ENCODE measurements around the gene IRGQ.
"Not testable (repeated sequence)": the region's sequence is repeated elsewhere in the genome, so short reads cannot be mapped to it uniquely, and the experiment has no call there.

The IRGQ gene

DNA sequence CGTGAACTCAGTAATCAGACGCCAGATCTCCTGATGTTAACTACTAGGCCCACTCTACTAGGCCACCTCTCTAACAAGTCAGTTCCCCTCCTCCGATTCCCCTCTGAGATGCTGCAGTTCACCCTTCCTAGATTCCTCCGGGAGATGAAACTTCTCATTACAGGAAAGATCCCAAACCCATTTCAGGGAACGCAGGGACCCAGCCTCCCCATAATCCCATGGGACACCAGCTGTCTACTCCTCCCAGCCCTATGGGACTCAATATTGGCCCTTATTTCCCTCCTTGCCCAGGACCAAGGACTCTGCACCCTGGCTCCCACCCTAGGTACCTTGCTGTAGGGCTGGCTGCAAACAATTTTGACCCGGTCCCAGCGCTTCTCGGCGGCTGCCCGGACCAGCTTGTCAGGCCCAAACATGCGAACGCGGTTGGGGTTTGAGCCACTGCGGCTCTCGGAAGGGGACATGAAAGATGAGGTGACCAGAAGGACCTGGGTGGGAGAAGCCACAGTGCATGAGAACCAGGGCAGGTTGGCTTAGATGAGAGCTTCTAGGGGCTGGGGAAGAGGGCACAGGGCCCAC, 41.5 kb downstream of the IRGQ start:
- DNase-seq (ENCODE audit: extremely low read depth, low read depth): no peak
- TF ChIP-seq, protein P1, sequence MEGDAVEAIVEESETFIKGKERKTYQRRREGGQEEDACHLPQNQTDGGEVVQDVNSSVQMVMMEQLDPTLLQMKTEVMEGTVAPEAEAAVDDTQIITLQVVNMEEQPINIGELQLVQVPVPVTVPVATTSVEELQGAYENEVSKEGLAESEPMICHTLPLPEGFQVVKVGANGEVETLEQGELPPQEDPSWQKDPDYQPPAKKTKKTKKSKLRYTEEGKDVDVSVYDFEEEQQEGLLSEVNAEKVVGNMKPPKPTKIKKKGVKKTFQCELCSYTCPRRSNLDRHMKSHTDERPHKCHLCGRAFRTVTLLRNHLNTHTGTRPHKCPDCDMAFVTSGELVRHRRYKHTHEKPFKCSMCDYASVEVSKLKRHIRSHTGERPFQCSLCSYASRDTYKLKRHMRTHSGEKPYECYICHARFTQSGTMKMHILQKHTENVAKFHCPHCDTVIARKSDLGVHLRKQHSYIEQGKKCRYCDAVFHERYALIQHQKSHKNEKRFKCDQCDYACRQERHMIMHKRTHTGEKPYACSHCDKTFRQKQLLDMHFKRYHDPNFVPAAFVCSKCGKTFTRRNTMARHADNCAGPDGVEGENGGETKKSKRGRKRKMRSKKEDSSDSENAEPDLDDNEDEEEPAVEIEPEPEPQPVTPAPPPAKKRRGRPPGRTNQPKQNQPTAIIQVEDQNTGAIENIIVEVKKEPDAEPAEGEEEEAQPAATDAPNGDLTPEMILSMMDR (IDR thresholded peaks at IDR 0.05; ENCODE audit: low read depth, low read length): no peak

DNA sequence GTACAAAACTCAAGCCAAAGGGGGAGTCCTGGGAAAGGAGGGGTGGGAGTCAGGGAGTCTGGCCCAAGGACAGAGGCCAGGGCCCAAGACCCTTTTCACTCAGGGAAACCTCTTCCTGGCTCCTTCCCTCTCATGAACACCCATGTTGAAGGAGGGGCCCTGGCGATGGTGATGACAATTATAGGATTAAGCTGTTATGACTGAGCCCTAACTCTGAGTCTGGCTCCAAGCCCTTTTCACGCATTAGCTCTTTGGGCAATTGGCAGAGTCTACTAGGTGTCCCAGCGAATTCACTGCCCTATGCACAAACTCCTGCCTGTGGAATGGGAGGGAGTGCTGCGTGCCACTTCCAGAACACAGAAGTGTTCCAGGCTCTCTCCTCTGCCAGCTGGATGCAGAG, 42.3 kb downstream of the IRGQ start:
- TF ChIP-seq, protein P1 (IDR thresholded peaks at IDR 0.05; ENCODE audit: low read depth, low read length): no peak
- DNase-seq (ENCODE audit: extremely low read depth, low read depth): no peak

DNA sequence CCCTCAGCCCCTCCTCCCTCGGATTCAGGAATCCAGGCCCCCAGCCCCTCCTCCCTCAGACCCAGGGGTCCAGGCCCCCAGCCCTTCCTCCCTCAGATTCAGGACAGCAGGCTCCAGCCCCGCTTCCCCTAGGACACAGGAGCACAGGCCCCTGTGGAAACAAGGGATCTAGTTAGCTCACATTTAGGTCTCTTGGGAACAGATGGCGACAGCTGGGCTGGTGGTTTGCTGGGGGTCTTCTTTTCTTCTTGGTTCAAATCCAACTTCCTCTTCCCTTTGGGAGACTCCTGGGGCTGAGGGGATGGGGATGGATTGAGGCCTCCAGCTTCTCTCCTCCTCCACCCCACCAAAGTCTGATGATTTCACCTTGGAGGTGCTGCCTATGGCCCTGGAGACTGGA, 43.3 kb downstream of the IRGQ start:
- TF ChIP-seq, protein P1 (IDR thresholded peaks at IDR 0.05; ENCODE audit: low read depth, low read length): no peak
- no peak for DNase-seq (ENCODE audit: extremely low read depth, low read depth)

DNA sequence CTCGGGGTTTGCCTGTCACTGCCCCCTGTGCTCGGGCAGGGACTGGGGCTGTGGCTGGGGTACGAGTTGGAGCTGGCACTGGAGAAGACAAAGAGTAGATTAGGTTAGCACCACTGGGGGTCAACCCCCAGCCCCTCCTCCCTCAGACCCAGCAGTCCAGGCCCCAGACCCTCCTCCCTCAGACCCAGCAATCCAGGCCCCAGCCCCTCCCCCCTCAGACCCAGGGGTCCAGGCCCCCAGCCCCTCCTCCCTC, 43.8 kb downstream of the IRGQ start:
- TF ChIP-seq, protein P1 (IDR thresholded peaks at IDR 0.05; ENCODE audit: low read depth, low read length): no peak

DNA sequence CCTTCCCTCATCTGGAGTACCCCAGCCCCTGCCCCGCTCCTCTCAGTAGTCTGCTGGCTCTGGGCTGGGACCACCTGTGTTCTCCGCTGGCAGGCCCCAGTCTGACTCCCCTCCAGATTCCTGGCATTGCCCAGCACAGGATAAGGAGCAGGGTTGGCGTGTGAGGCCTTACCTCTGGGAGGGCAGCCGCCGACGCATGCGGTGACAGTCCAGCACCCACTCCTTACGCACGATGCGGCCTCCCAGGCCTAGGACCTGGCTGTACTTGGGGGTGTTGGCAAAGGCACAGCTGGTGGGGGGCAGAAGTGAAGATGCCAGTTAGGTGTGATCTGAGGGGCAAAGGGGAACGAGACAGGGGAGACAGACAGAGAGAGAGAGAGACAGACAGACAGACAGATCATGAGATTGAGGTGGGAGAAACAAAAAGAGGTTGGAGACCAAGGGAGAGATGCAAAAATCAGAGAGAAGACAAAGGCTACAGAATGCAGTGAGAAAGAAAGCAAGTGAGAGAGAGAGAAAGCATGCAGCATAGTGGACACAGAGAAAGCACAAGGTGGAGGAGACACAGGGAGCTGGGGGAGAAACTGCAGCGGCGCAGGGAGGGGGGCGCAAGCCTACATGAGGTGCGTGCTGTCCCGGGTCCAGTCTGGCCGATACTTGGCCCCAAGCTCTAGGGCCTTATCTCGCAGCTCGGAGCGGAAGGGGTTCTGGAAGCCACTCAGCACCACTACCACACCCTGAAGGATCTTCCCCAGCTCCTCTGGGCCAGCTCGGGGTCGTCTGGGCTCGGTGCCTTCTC, 44.3 kb downstream of the IRGQ start:
- TF ChIP-seq, protein P1 (IDR thresholded peaks at IDR 0.05; ENCODE audit: low read depth, low read length): no peak
- no peak for DNase-seq (ENCODE audit: extremely low read depth, low read depth)

More for the DNA sequence above, 43.8 kb downstream of the IRGQ start:
- no peak for DNase-seq (ENCODE audit: extremely low read depth, low read depth)

DNA sequence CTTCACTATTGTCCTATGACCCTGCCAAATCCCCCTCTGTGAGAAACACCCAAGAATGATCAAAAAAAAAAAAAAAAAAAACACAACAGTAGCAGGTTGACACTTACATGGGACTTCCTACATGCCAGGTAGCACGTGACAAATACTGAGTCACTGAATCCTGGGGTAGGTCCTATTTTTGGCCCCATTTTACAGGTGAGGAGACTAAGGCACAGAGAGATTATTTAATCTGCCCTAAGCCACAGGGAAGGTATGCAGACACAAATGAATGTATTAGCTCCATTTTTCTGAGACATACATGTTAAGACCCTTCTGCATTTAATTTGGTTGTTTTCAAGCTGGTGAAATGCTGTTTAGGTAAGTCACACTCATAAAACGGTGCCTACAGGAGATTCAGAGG, 47.2 kb downstream of the IRGQ start:
- no peak for DNase-seq (ENCODE audit: extremely low read depth, low read depth)
- TF ChIP-seq, protein P1 (IDR thresholded peaks at IDR 0.05; ENCODE audit: low read depth, low read length): no peak

DNA sequence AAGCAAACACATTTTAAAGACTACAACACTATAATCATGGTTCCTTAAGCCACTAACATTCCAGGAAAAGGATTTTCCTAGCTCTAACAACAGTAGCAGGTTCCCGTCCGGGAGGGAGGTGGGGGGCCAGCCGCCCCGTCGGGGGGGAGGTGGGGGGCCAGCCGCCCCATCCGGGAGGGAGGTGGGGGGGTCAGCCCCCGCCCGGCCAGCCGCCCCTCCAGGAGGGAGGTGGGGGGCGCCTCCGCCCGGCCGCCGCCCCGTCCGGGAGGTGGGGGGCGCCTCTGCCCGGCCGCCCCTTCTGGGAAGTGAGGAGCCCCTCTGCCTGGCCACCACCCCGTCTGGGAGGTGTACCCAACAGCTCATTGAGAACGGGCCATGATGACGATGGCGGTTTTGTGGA, 48.0 kb downstream of the IRGQ start:
- not testable (repeated sequence) for DNase-seq (ENCODE audit: extremely low read depth, low read depth)

DNA sequence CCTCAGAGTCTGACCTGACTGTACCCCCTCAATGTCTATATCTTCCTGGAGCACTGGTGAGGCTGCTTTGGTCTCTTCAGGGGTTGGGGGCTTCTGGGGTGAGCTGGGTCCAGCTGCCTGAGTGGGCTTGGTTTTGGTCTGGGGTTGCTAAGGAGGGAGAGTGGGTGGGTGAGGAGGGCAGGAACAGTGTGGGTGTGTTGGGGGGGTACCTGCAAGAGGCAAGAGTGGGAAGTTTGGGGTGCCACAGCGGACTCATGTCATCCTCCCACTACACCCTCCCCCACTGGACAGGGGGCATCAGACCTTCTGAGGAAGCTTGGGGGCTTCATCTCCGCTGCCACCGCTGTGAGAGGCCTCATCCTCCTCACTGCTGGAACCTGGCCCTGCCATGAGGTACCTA, 49.4 kb downstream of the IRGQ start:
- DNase-seq (ENCODE audit: extremely low read depth, low read depth): no peak
- TF ChIP-seq, protein P1 (IDR thresholded peaks at IDR 0.05; ENCODE audit: low read depth, low read length): no peak
